ENCODE results near the gene TCN1.

The TCN1 gene

GRCh38 chr11:59807047-59807610 lies 59.2 kb downstream of the TCN1 start:
- DNase-seq (ENCODE audit: low read depth) = no peak

GRCh38 chr11:59804061-59804460 lies 62.2 kb downstream of the TCN1 start:
- DNase-seq (ENCODE audit: low read depth) = no peak
